HCT116 (cell line): ENCODE measurements around the gene GANAB. TPM values are rescaled to one million over a fixed set of nuclear protein-coding genes. Genes with fewer than 3 reads are reported as not detected.

Experiments
- ATAC-seq: fragments of 200-7000 bp; cut with Tn5 transposase; 2 replicates; pipeline ENCODE4 v1.9.1; 2020; ENCODE audit warnings: mild to moderate bottlenecking, moderate library complexity
- BruUV-seq: library from RNA; stranded (reverse); fragments of 400-500 nt; replicated peaks from 2 replicates; lab custom pipeline; 2021; lab: Mats Ljungman, UMichigan
- CTCF ChIA-PET: fragments of 300-600 bp; sonication (Branson Sonifier 250); formaldehyde crosslinking; loops from one replicate; lab custom pipeline; 2021; ENCODE audit warnings: antibody characterized with exemption; lab: Charles Lee
- POLR2A ChIA-PET: fragments of 300-600, 350-600 bp; sonication (Branson Sonifier 250); formaldehyde crosslinking; loops from one replicate; lab custom pipeline; 2021; ENCODE audit warnings: antibody characterized with exemption; lab: Charles Lee
- RAD21 ChIA-PET, 2 experiments: fragments of 300-600 bp; sonication (Branson Sonifier 250); formaldehyde crosslinking; loops; one replicate each; lab custom pipeline; 2023; ENCODE audit warnings: low total read pairs in 2 of 2; ENCODE audit not compliant: uncharacterized antibody in 2 of 2, unreplicated experiment in 2 of 2, low non-redundant PET in 1 of 2; lab: Charles Lee
- DNase-seq: peaks from one replicate; pipeline ENCODE4 v3.0.0-alpha.2; 2010; ENCODE audit warnings: low read depth, low spot score
- H2AFZ ChIP-seq: fragments of 200-600 bp; shearing (Covaris generic), sonication (generic); 2 replicates; pipeline ENCODE4 v1.6.1; 2017; ENCODE audit warnings: low read depth, mixed run types, mixed read lengths, antibody characterized with exemption, low read length; ENCODE audit not compliant: poor library complexity, severe bottlenecking
- H3K27ac ChIP-seq: 2 replicates; pipeline ENCODE4 v1.5.1; 2012; ENCODE audit warnings: low read depth, low read length
- H3K27me3 ChIP-seq: fragments of 200-600 bp; sonication (generic); 2 replicates; pipeline ENCODE4 v1.6.1; 2016; ENCODE audit warnings: mixed run types, low read length, mixed read lengths; ENCODE audit not compliant: insufficient read depth
- H3K36me3 ChIP-seq, 2 experiments: fragments of 200-500 bp in 1 of 2; fragments of 200-600 bp in 1 of 2; sonication (Bioruptor generic) in 1 of 2; sonication (generic) in 1 of 2; 2 replicates each; pipeline versions ENCODE4 v1.5.1 to v1.6.1; 2014 to 2016; ENCODE audit warnings: low read length in 2 of 2, inconsistent platforms in 1 of 2, mixed read lengths in 1 of 2, mixed run types in 1 of 2; ENCODE audit not compliant: insufficient read depth in 2 of 2, control insufficient read depth in 1 of 2
- H3K4me1 ChIP-seq, 2 experiments: fragments of 200-600 bp in 1 of 2; sonication (generic) in 1 of 2; 2 replicates each; pipeline versions ENCODE4 v1.5.1 to v1.6.1; 2012 to 2017; ENCODE audit warnings: low read length in 2 of 2, inconsistent platforms in 1 of 2, mild to moderate bottlenecking in 1 of 2, mixed read lengths in 1 of 2, mixed run types in 1 of 2, moderate library complexity in 1 of 2; ENCODE audit not compliant: insufficient read depth in 2 of 2, control insufficient read depth in 1 of 2
- H3K4me2 ChIP-seq: fragments of 200-600 bp; sonication (generic); 2 replicates; pipeline ENCODE4 v1.6.1; 2017; ENCODE audit warnings: mixed run types, low read length, mixed read lengths
- H3K4me3 ChIP-seq, 2 experiments: fragments of 200-600 bp in 1 of 2; sonication (generic) in 1 of 2; replicated peaks in 1 of 2; 2 replicates each; pipeline ENCODE4 v1.5.1; 2011 to 2016; ENCODE audit warnings: low read length in 2 of 2, control low read depth in 1 of 2, low read depth in 1 of 2, mild to moderate bottlenecking in 1 of 2, mixed read lengths in 1 of 2, mixed run types in 1 of 2
- H3K79me2 ChIP-seq: fragments of 200-600 bp; sonication (generic); 2 replicates; pipeline ENCODE4 v1.6.1; 2017; ENCODE audit warnings: mild to moderate bottlenecking, mixed run types, low read length, moderate library complexity, mixed read lengths; ENCODE audit not compliant: insufficient read depth
- H3K9ac ChIP-seq: fragments of 200-600 bp; sonication (generic); 2 replicates; pipeline ENCODE4 v1.6.1; 2016; ENCODE audit warnings: low read length, mixed read lengths
- H3K9me2 ChIP-seq: fragments of 200-600 bp; sonication (generic), shearing (Covaris generic); 2 replicates; pipeline ENCODE4 v1.6.1; 2017; ENCODE audit warnings: mixed run types, mild to moderate bottlenecking, moderate library complexity; ENCODE audit not compliant: insufficient read depth
- H3K9me3 ChIP-seq, 2 experiments: fragments of 200-500 bp in 1 of 2; fragments of 200-600 bp in 1 of 2; sonication (Bioruptor generic) in 1 of 2; sonication (generic) in 1 of 2; 2 replicates each; pipeline ENCODE4 v1.6.1; 2014 to 2017; ENCODE audit warnings: low read length in 2 of 2, mixed read lengths in 2 of 2, inconsistent platforms in 1 of 2, low read depth in 1 of 2, mild to moderate bottlenecking in 1 of 2, mixed run types in 1 of 2, moderate library complexity in 1 of 2; ENCODE audit not compliant: control insufficient read depth in 1 of 2, insufficient read depth in 1 of 2
- H4K20me1 ChIP-seq: fragments of 200-600 bp; sonication (generic), shearing (Covaris generic); 2 replicates; pipeline ENCODE4 v1.6.1; 2017; ENCODE audit warnings: mixed run types, mild to moderate bottlenecking, moderate library complexity; ENCODE audit not compliant: insufficient read depth
- CEBPB ChIP-seq: IDR thresholded peaks from 2 replicates; pipeline ENCODE4 v1.6.1; 2012; ENCODE audit warnings: low read depth
- ELF1 ChIP-seq: IDR thresholded peaks from 2 replicates; pipeline ENCODE4 v1.6.1; 2012; ENCODE audit warnings: low read depth, borderline replicate concordance
- EZH2phosphoT487 ChIP-seq: fragments of 200-600 bp; IDR thresholded peaks from 2 replicates; pipeline ENCODE4 v1.6.1; 2018; ENCODE audit warnings: antibody characterized with exemption, borderline replicate concordance
- SIN3A ChIP-seq: IDR thresholded peaks from 2 replicates; pipeline ENCODE4 v1.6.1; 2012; ENCODE audit warnings: low read depth
- intact Hi-C: fragments of 100-400 bp; cut with micrococcal nuclease; formaldehyde crosslinking; loops from 2 replicates; pipeline ENCODE4 v1.10.0; 2022
- total RNA-seq: library from RNA; stranded (reverse); gene quantifications from one replicate; pipeline ENCODE4 v1.2.1, GENCODE V29; 2021; ENCODE audit not compliant: unreplicated experiment
- TF ChIP-seq, protein P1 (sequence below), 3 experiments: fragments of 200-600 bp in 1 of 3; sonication (generic) in 1 of 3; IDR thresholded peaks in 2 of 3; conservative IDR thresholded peaks in 1 of 3; 2 replicates each; pipeline ENCODE4 v1.5.1; 2012 to 2017; ENCODE audit warnings: low read depth in 2 of 3, low read length in 2 of 3, antibody characterized with exemption in 1 of 3, borderline replicate concordance in 1 of 3, control low read depth in 1 of 3, mild to moderate bottlenecking in 1 of 3, mixed read lengths in 1 of 3, mixed run types in 1 of 3, moderate library complexity in 1 of 3; ENCODE audit not compliant: insufficient read depth in 1 of 3
- TF ChIP-seq, protein P2 (sequence below): IDR thresholded peaks from 2 replicates; pipeline ENCODE4 v1.6.1; 2012

GANAB gene
- total RNA-seq, 1 experiment from 2014 or later, result 410 TPM

GRCh38 chr11:62614275-62614674, 32.1 kb downstream of the GANAB start:
- POLR2A ChIA-PET, result interaction anchor here (0.9 to 2.2 kb wide), 2 partner anchors 8 to 23 kb away, joined by 3 to 5 read pairs; partner anchors contain the start of genes B3GAT3 and TUT1
- H4K20me1 ChIP-seq, result no peaks in the 10 kb centered on the region
- H2AFZ ChIP-seq, result no peak overlapping the region
- TF ChIP-seq ELF1 (no peak), CEBPB (no peak), SIN3A (peak; percentile 66; the same call in 1 of the 2 replicates)
- TF ChIP-seq, protein P1, sequence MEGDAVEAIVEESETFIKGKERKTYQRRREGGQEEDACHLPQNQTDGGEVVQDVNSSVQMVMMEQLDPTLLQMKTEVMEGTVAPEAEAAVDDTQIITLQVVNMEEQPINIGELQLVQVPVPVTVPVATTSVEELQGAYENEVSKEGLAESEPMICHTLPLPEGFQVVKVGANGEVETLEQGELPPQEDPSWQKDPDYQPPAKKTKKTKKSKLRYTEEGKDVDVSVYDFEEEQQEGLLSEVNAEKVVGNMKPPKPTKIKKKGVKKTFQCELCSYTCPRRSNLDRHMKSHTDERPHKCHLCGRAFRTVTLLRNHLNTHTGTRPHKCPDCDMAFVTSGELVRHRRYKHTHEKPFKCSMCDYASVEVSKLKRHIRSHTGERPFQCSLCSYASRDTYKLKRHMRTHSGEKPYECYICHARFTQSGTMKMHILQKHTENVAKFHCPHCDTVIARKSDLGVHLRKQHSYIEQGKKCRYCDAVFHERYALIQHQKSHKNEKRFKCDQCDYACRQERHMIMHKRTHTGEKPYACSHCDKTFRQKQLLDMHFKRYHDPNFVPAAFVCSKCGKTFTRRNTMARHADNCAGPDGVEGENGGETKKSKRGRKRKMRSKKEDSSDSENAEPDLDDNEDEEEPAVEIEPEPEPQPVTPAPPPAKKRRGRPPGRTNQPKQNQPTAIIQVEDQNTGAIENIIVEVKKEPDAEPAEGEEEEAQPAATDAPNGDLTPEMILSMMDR (IDR thresholded peaks at IDR 0.05 in 2 of 3, conservative IDR thresholded peaks at IDR 0.05 in 1 of 3; ENCODE audit: borderline replicate concordance in 1 of 3, insufficient read depth in 1 of 3, low read depth in 2 of 3, low read length in 2 of 3), result no peak
- TF ChIP-seq, protein P2, sequence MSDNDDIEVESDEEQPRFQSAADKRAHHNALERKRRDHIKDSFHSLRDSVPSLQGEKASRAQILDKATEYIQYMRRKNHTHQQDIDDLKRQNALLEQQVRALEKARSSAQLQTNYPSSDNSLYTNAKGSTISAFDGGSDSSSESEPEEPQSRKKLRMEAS, result peak; percentile 88
- RAD21 ChIA-PET, result no interaction called here
- CTCF ChIA-PET, result no interaction called here
- DNase-seq (no peak), ATAC-seq (peak; percentile 43)
- H3K27ac ChIP-seq, result peak overlapping the region; percentile 83
- no peaks in the 10 kb centered on the region for H3K27me3 ChIP-seq
- no peaks in the 10 kb centered on the region for H3K9me3 ChIP-seq
- H3K4me3 ChIP-seq, result peak overlapping the region in 1 of 2 experiments; percentile 32; a peak in 1 of 4 replicates
- H3K4me1 ChIP-seq, result peaks cover 28 to 45% of the 10 kb centered on the region in 2 experiments
- H3K9me2 ChIP-seq, result no peaks in the 10 kb centered on the region
- peaks cover 13% of the 10 kb centered on the region for H3K79me2 ChIP-seq
- intact Hi-C loops, result loop anchor here (5.0 kb wide), 1 partner anchor 33 kb away; the partner anchor contains the start of gene GANAB
- peak overlapping the region; percentile 93 for H3K9ac ChIP-seq
- peak overlapping the region; percentile 87 for H3K4me2 ChIP-seq
- H3K36me3 ChIP-seq, result peaks cover 0 to 5% of the 10 kb centered on the region in 2 experiments; a peak in 2 of 4 replicates
- no TSS peak for BruUV-seq

DNA sequence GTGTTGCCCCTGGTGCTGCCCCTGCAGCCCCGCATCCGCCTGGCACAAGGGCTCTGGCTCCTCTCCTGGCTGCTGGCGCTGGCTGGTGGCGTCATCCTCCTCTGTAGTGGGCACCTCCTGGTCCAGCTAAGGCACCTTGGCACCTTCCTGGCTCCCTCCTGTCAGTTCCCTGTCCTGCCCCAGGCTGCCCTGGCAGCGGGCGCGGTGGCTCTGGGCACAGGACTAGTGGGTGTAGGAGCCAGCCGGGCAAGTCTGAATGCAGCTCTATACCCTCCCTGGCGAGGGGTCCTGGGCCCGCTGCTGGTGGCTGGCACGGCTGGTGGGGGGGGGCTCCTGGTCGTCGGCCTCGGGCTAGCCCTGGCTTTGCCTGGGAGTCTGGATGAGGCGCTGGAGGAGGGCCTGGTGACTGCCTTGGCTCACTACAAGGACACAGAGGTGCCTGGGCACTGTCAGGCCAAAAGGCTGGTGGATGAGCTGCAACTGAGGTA, 33.1 kb downstream of the GANAB start:
- H3K4me2 ChIP-seq, result peak overlapping the region; percentile 87
- H3K9me2 ChIP-seq, result no peaks in the 10 kb centered on the region
- no peak for DNase-seq
- H3K27ac ChIP-seq, result peak overlapping the region; percentile 83
- peaks cover 0 to 5% of the 10 kb centered on the region in 2 experiments; a peak in 2 of 4 replicates for H3K36me3 ChIP-seq
- no peaks in the 10 kb centered on the region for H3K9me3 ChIP-seq
- no peaks in the 10 kb centered on the region for H3K27me3 ChIP-seq
- RAD21 ChIA-PET, result no interaction called here
- no TSS peak for BruUV-seq
- no peak for TF ChIP-seq EZH2phosphoT487
- POLR2A ChIA-PET, result interaction anchor here (2.2 kb wide), 1 partner anchor 8 kb away, joined by 5 read pairs; the partner anchor contains the start of gene B3GAT3
- H4K20me1 ChIP-seq, result no peaks in the 10 kb centered on the region
- H3K79me2 ChIP-seq, result peaks cover 13% of the 10 kb centered on the region
- intact Hi-C loops, result loop anchor here (5.0 kb wide), 1 partner anchor 34 kb away; the partner anchor contains the start of gene GANAB
- no peak for ATAC-seq
- CTCF ChIA-PET, result interaction anchor here (2.8 kb wide), 1 partner anchor 8 kb away, joined by 16 read pairs; the partner anchor contains the start of gene B3GAT3
- peak overlapping the region; percentile 93 for H3K9ac ChIP-seq
- peaks cover 28 to 45% of the 10 kb centered on the region in 2 experiments for H3K4me1 ChIP-seq
- H3K4me3 ChIP-seq, result no peak overlapping the region
- H2AFZ ChIP-seq, result no peak overlapping the region
